ENCODE data around the gene MTMR2.
A peak's percentile ranks its signal among the peaks of the same experiment; 100 is the strongest.

The MTMR2 gene

DNA sequence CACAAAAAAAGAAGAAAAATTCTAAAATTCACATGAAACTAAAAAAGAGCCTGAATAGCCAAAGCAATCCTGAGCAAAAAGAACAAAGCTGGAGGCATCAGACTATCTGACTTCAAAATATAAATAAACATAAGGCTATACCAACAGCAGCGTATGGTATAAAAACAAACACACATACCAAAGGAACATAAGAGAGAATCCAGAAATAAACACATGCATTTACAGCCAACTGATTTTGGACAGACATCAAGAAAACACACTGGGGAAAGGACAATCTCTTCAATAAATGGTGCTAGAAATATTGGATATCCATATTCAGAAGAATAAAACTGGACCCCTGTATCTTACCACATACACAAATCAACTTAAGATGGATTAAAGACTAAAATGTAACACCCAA lies 2.8 kb upstream of the MTMR2 start:
- TF ChIP-seq, protein P1, sequence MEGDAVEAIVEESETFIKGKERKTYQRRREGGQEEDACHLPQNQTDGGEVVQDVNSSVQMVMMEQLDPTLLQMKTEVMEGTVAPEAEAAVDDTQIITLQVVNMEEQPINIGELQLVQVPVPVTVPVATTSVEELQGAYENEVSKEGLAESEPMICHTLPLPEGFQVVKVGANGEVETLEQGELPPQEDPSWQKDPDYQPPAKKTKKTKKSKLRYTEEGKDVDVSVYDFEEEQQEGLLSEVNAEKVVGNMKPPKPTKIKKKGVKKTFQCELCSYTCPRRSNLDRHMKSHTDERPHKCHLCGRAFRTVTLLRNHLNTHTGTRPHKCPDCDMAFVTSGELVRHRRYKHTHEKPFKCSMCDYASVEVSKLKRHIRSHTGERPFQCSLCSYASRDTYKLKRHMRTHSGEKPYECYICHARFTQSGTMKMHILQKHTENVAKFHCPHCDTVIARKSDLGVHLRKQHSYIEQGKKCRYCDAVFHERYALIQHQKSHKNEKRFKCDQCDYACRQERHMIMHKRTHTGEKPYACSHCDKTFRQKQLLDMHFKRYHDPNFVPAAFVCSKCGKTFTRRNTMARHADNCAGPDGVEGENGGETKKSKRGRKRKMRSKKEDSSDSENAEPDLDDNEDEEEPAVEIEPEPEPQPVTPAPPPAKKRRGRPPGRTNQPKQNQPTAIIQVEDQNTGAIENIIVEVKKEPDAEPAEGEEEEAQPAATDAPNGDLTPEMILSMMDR (IDR thresholded peaks at IDR 0.05; ENCODE audit: low read depth, low read length), result no peak
- DNase-seq (ENCODE audit: low read depth in 2 of 2), result no peak
- H3K4me3 ChIP-seq (replicated peaks in 1 of 2; ENCODE audit: low read depth in 2 of 2, low read length in 2 of 2), result no peak overlapping the region

DNA sequence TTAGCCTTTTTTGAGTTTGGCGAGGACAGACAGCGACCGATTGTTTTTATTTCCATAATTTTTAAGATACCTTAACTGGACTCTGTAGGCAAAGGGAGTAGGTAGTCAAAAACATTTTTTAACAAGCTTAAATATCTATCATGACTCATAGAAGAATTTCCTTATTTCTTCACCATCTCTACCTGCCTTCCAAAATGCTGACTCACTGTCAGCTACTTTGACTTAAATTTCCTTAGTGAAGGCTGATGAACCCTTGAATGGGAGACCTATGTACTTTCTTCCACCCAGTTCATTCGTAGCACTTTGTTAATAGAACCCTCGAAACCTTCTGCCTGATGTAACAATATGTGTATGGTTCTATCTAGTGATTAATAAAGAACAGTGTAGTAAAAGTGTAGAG lies 1.1 kb upstream of the MTMR2 start:
- TF ChIP-seq, protein P1 (IDR thresholded peaks at IDR 0.05; ENCODE audit: low read depth, low read length), result no peak
- peak; percentile 45 to 72 for DNase-seq (ENCODE audit: low read depth in 2 of 2)
- peak overlapping the region; percentile 85 to 91 for H3K4me3 ChIP-seq (replicated peaks in 1 of 2; ENCODE audit: low read depth in 2 of 2, low read length in 2 of 2)

DNA sequence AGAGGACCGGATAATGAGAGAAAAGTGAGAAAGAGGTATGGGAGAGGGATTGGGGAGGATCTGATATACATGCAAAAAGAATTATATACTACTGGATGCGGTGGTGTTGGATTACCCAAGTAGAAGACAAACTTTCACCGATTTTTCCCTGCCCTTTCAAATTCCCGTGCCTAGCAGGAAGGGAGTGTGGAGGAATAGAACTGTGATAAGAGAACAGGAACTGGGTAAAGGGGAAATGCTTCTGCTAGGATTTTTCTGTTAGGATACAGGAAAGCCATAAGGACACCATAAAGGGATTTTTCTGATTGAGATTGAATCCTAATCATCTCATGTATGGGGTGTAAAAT lies 480 bp upstream of the MTMR2 start:
- peak overlapping the region; percentile 85 to 91 for H3K4me3 ChIP-seq (replicated peaks in 1 of 2; ENCODE audit: low read depth in 2 of 2, low read length in 2 of 2)
- TF ChIP-seq, protein P1 (IDR thresholded peaks at IDR 0.05; ENCODE audit: low read depth, low read length), result no peak
- DNase-seq (ENCODE audit: low read depth in 2 of 2), result peak; percentile 36 to 64

DNA sequence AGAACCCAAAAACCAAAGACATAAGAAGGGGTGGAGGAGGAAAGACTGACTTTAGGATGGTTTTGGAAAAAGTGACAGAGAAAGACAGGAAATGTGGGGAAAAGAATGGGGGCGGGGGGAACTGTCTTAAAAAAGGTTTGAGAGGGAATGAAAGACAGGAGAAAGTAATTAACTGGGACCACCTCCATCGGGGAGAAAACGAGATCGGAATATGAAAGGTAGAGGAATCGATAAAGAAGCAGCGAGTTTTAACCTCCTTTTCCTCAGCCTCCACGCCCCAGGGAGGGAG lies 524 bp downstream of the MTMR2 start:
- TF ChIP-seq, protein P1 (IDR thresholded peaks at IDR 0.05; ENCODE audit: low read depth, low read length), result no peak

DNA sequence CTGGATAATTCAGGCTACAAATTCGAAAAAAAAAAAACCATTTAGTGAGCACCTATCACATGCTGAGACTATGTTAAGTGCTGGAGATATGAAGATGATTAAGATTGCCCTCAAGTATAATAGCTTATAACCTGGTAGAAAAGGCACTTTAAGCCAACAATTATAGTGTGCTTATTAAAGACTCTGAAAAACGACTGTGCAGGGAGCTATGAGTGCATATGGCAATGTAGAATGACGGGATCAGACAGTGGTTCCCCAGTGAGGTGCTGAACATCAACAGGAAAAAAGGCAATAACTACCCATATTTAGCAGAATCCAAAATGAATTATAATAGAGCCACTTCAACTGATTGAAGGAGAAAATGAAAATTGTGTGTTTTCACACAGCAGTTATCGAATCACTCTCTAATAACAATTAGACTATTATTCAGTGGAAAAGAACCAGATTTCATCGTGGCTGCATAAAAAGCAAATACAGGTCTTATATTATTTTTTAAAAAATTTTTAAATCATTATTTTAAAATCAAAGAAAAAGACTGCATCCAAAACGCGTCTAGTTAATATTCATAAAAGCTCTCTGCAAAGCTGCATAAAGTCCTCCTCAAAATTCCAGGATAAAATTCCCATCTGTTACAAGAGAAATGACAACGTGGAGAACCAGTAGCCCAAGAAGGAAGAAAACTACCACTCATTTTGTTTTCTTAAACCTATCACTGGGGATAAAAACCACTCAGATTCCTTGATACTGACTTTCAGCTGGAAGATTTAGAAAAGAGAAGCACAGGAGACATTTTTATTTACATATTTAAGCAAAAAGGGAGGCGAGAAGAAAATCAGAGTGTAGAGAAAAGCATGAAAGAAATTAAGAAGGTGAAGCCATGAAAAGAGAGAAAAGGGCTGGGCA lies 1.1 kb downstream of the MTMR2 start:
- DNase-seq (ENCODE audit: low read depth in 2 of 2), result peak; percentile 11 to 38
- TF ChIP-seq, protein P1 (IDR thresholded peaks at IDR 0.05; ENCODE audit: low read depth, low read length), result no peak

More for the DNA sequence above, 524 bp downstream of the MTMR2 start:
- H3K4me3 ChIP-seq (replicated peaks in 1 of 2; ENCODE audit: low read depth in 2 of 2, low read length in 2 of 2), result peak overlapping the region; percentile 85 to 91
- peak in 1 of 2 donors; percentile 17 for DNase-seq (ENCODE audit: low read depth in 2 of 2)

DNA sequence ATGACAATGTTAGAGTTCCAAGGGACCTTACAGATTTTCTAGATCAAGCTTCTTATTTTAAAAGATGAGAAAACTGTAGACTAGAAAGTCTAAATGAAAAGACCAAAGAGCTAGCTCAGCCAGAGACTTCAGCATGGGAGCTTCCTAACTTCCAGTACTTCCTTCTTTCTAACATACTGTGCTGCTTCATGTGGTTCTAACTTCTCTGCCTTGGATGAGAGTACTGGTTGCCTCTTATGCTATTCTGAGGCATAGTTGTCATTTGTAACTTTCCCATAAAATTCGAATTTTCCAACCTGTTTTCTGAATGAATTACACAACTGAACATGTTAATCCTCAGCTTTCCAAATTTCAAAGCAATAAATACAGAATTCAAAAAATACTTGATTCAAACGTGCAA lies 1.8 kb downstream of the MTMR2 start:
- H3K4me3 ChIP-seq (replicated peaks in 1 of 2; ENCODE audit: low read depth in 2 of 2, low read length in 2 of 2), result peak overlapping the region in 1 of 2 donors; percentile 85
- peak; percentile 18 to 30 for DNase-seq (ENCODE audit: low read depth in 2 of 2)

More for the DNA sequence above, 1.1 kb downstream of the MTMR2 start:
- peak overlapping the region; percentile 85 to 91 for H3K4me3 ChIP-seq (replicated peaks in 1 of 2; ENCODE audit: low read depth in 2 of 2, low read length in 2 of 2)

More for the DNA sequence above, 1.8 kb downstream of the MTMR2 start:
- TF ChIP-seq, protein P1 (IDR thresholded peaks at IDR 0.05; ENCODE audit: low read depth, low read length), result no peak
